ENCODE results near the gene TM7SF2.

- TF ChIP-seq, protein P1, sequence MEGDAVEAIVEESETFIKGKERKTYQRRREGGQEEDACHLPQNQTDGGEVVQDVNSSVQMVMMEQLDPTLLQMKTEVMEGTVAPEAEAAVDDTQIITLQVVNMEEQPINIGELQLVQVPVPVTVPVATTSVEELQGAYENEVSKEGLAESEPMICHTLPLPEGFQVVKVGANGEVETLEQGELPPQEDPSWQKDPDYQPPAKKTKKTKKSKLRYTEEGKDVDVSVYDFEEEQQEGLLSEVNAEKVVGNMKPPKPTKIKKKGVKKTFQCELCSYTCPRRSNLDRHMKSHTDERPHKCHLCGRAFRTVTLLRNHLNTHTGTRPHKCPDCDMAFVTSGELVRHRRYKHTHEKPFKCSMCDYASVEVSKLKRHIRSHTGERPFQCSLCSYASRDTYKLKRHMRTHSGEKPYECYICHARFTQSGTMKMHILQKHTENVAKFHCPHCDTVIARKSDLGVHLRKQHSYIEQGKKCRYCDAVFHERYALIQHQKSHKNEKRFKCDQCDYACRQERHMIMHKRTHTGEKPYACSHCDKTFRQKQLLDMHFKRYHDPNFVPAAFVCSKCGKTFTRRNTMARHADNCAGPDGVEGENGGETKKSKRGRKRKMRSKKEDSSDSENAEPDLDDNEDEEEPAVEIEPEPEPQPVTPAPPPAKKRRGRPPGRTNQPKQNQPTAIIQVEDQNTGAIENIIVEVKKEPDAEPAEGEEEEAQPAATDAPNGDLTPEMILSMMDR (IDR thresholded peaks at IDR 0.05; ENCODE audit: low read depth, low read length) = no peak
- no peak for TF ChIP-seq EZH2phosphoT487 (IDR thresholded peaks at IDR 0.05; ENCODE audit: low read depth)
Measured at GRCh38 chr11:65124480-65125196, 13.0 kb downstream of the TM7SF2 start.

Measured in OCI-LY3 (cell line).